Mammary epithelial cell (primary cell): ENCODE measurements around the gene INTS11.

Experiments
- EZH2 ChIP-seq: IDR thresholded peaks from 2 replicates; pipeline ENCODE4 v1.6.1; 2012; ENCODE audit warnings: low read length, inconsistent platforms, borderline replicate concordance
- TF ChIP-seq, protein P1 (sequence below), 2 donors: IDR thresholded peaks in 1 of 2; conservative IDR thresholded peaks in 1 of 2; 2 replicates each; pipeline ENCODE4 v1.5.1; 2011 to 2012; ENCODE audit warnings: inconsistent platforms in 2 of 2, low read length in 2 of 2, mild to moderate bottlenecking in 2 of 2, control low read depth in 1 of 2, low read depth in 1 of 2; ENCODE audit not compliant: insufficient read depth in 1 of 2; ENCODE audit errors: extremely low read depth in 1 of 2

GRCh38 chr1:1305300-1306069, 19.0 kb downstream of the INTS11 start:
- TF ChIP-seq, protein P1, sequence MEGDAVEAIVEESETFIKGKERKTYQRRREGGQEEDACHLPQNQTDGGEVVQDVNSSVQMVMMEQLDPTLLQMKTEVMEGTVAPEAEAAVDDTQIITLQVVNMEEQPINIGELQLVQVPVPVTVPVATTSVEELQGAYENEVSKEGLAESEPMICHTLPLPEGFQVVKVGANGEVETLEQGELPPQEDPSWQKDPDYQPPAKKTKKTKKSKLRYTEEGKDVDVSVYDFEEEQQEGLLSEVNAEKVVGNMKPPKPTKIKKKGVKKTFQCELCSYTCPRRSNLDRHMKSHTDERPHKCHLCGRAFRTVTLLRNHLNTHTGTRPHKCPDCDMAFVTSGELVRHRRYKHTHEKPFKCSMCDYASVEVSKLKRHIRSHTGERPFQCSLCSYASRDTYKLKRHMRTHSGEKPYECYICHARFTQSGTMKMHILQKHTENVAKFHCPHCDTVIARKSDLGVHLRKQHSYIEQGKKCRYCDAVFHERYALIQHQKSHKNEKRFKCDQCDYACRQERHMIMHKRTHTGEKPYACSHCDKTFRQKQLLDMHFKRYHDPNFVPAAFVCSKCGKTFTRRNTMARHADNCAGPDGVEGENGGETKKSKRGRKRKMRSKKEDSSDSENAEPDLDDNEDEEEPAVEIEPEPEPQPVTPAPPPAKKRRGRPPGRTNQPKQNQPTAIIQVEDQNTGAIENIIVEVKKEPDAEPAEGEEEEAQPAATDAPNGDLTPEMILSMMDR (conservative IDR thresholded peaks at IDR 0.05 in 1 of 2, IDR thresholded peaks at IDR 0.05 in 1 of 2; ENCODE audit: extremely low read depth in 1 of 2, insufficient read depth in 1 of 2, low read depth in 1 of 2, low read length in 2 of 2): peak in 1 of 2 donors; percentile 33
- TF ChIP-seq EZH2: no peak
